Fibroblast of lung (primary cell): ENCODE measurements around the gene DYNLT1. TPM values are rescaled to one million over a fixed set of nuclear protein-coding genes. Genes with fewer than 3 reads are reported as not detected.
"Not testable (repeated sequence)": the region's sequence is repeated elsewhere in the genome, so short reads cannot be mapped to it uniquely, and the experiment has no call there.

Experiments
- DNase-seq, 2 donors: peaks; one replicate each; pipeline versions ENCODE4 v3.0.0 to v3.0.0-alpha.2; 2010; ENCODE audit warnings: low read depth in 2 of 2
- H2AFZ ChIP-seq: 2 replicates; pipeline ENCODE4 v1.5.1; 2012; ENCODE audit warnings: low read length, control low read depth, inconsistent platforms
- H3K27ac ChIP-seq: 2 replicates; pipeline ENCODE4 v1.5.1; 2011; ENCODE audit warnings: low read length, control low read depth; ENCODE audit not compliant: insufficient read depth
- H3K27me3 ChIP-seq: 2 replicates; pipeline ENCODE4 v1.5.1; 2011; ENCODE audit warnings: mild to moderate bottlenecking, low read length; ENCODE audit not compliant: control insufficient read depth, insufficient read depth
- H3K36me3 ChIP-seq: 2 replicates; pipeline ENCODE4 v1.5.1; 2011; ENCODE audit warnings: low read length; ENCODE audit not compliant: control insufficient read depth, insufficient read depth
- H3K4me1 ChIP-seq: 2 replicates; pipeline ENCODE4 v1.5.1; 2011; ENCODE audit warnings: low read length; ENCODE audit not compliant: control insufficient read depth, insufficient read depth; ENCODE audit errors: extremely low read depth
- H3K4me2 ChIP-seq: 2 replicates; pipeline ENCODE4 v1.5.1; 2011; ENCODE audit warnings: low read length, control low read depth; ENCODE audit not compliant: insufficient read depth; ENCODE audit errors: extremely low read depth
- H3K4me3 ChIP-seq, 4 experiments: fragments of 200-600 bp in 1 of 4; sonication (generic) in 1 of 4; replicated peaks in 1 of 4; 2 replicates each; pipeline ENCODE4 v1.5.1; 2011 to 2016; ENCODE audit warnings: low read length in 4 of 4, low read depth in 3 of 4, mild to moderate bottlenecking in 3 of 4, control low read depth in 2 of 4, inconsistent platforms in 1 of 4, mixed read lengths in 1 of 4; ENCODE audit not compliant: insufficient read depth in 1 of 4; ENCODE audit errors: control extremely low read depth in 1 of 4
- H3K79me2 ChIP-seq: 2 replicates; pipeline ENCODE4 v1.5.1; 2012; ENCODE audit warnings: mild to moderate bottlenecking, low read length, inconsistent platforms; ENCODE audit not compliant: control insufficient read depth, insufficient read depth
- H3K9ac ChIP-seq: 2 replicates; pipeline ENCODE4 v1.5.1; 2011; ENCODE audit warnings: mild to moderate bottlenecking, low read length, control low read depth; ENCODE audit not compliant: insufficient read depth
- H3K9me3 ChIP-seq: 2 replicates; pipeline ENCODE4 v1.5.1; 2012; ENCODE audit warnings: low read depth, low read length; ENCODE audit not compliant: control insufficient read depth, insufficient read depth
- H4K20me1 ChIP-seq: 2 replicates; pipeline ENCODE4 v1.5.1; 2011; ENCODE audit warnings: low read length; ENCODE audit not compliant: control insufficient read depth, insufficient read depth; ENCODE audit errors: extremely low read depth
- CTCF ChIP-seq, 2 donors: IDR thresholded peaks in 1 of 2; conservative IDR thresholded peaks in 1 of 2; 1 replicate in 1 of 2; 2 replicates in 1 of 2; pipeline ENCODE4 v1.5.1; 2011 to 2012; ENCODE audit warnings: low read length in 2 of 2, control low read depth in 1 of 2, inconsistent platforms in 1 of 2, low read depth in 1 of 2, mild to moderate bottlenecking in 1 of 2
- EZH2 ChIP-seq: IDR thresholded peaks from 2 replicates; pipeline ENCODE4 v1.5.1; 2012; ENCODE audit warnings: low read length, control low read depth, mild to moderate bottlenecking; ENCODE audit errors: missing control alignments
- polyA plus RNA-seq, 2 donors: library from polyadenylated mRNA; depleted of rRNA in 1 of 2; stranded (reverse) in 1 of 2; unstranded in 1 of 2; fragments of >200 nt; gene quantifications; 2 replicates each; pipeline ENCODE4 v1.2.1, GENCODE V29; 2011 to 2012; ENCODE audit warnings: missing spikeins in 1 of 2
- total RNA-seq: library from RNA; depleted of rRNA; stranded (reverse); fragments of >200 nt; gene quantifications from 2 replicates; pipeline ENCODE4 v1.2.1, GENCODE V29; 2014

Gene DYNLT1
- total and polyA plus RNA-seq, 2 donors (not counting 1 experiment from before 2014, with no cell fraction given) = 92.3 to 296 TPM

- Histone ChIP-seq H3K79me2 (no peaks in the 10 kb centered on the region), H3K4me3 (no peak overlapping the region), H3K9ac (no peak overlapping the region), H2AFZ (no peak overlapping the region), H3K27ac (no peak overlapping the region), H3K9me3 (no peaks in the 10 kb centered on the region), H3K4me1 (peaks cover 3% of the 10 kb centered on the region), H3K4me2 (no peak overlapping the region), H3K36me3 (no peaks in the 10 kb centered on the region), H3K27me3 (no peaks in the 10 kb centered on the region), H4K20me1 (no peaks in the 10 kb centered on the region)
- DNase-seq = no peak
- TF ChIP-seq CTCF (conservative IDR thresholded peaks at IDR 0.05 in 1 of 2, IDR thresholded peaks at IDR 0.05 in 1 of 2; ENCODE audit: low read depth in 1 of 2, low read length in 2 of 2) = no peak
- TF ChIP-seq EZH2 = no peak
Measured at GRCh38 chr6:158619922-158620801, 24.4 kb downstream of the DYNLT1 start.

- not testable (repeated sequence) for H3K36me3 ChIP-seq, H3K9me3 ChIP-seq, H4K20me1 ChIP-seq, DNase-seq, H3K27ac ChIP-seq, H2AFZ ChIP-seq, H3K79me2 ChIP-seq, H3K4me1 ChIP-seq, H3K4me2 ChIP-seq, H3K27me3 ChIP-seq, H3K4me3 ChIP-seq, H3K9ac ChIP-seq
Measured at GRCh38 chr6:158618289-158618688, 26.3 kb downstream of the DYNLT1 start.

GRCh38 chr6:158614606-158615005 is 29.9 kb downstream of the DYNLT1 start:
- H3K79me2 ChIP-seq, H3K27ac ChIP-seq, H4K20me1 ChIP-seq, H3K4me1 ChIP-seq, H3K9me3 ChIP-seq, H3K4me3 ChIP-seq, DNase-seq, H2AFZ ChIP-seq, H3K9ac ChIP-seq, H3K27me3 ChIP-seq, H3K4me2 ChIP-seq, H3K36me3 ChIP-seq: not testable (repeated sequence)
